ENCODE results near the gene RAD9A. TPM values are rescaled to one million over a fixed set of nuclear protein-coding genes. Genes with fewer than 3 reads are reported as not detected.

Gene RAD9A
- total RNA-seq, 2 donors from 2014 or later, result 22.6 to 49.4 TPM

GRCh38 chr11:67405196-67405567 is 13.4 kb downstream of the RAD9A start:
- intact Hi-C loops (cut with DNase I), result no loop called here
- H3K4me1 ChIP-seq, result peaks cover 19% of the 10 kb centered on the region
- no peak for TF ChIP-seq CTCF (IDR thresholded peaks at IDR 0.05)
- no peak for TF ChIP-seq POLR2A (IDR thresholded peaks at IDR 0.05)
- H3K9me3 ChIP-seq, result no peaks in the 10 kb centered on the region
- DNase-seq (no peak), ATAC-seq (no peak)
- H3K27me3 ChIP-seq, result no peaks in the 10 kb centered on the region
- no peak overlapping the region for H3K4me3 ChIP-seq
- WGBS, 2 donors, result 85% methylated on average over 6 of the region's 6 CpGs; no CpG with 5 or more reads in 1 of the 2 donors
- H3K36me3 ChIP-seq (replicated peaks in 1 of 2; ENCODE audit: insufficient read depth in 1 of 2, low read depth in 2 of 2), result no peaks in the 10 kb centered on the region
- H3K27ac ChIP-seq, result no peak overlapping the region

- 42 to 80% methylated on average over 1 to 6 of the region's 9 CpGs for WGBS, 2 donors
- Histone ChIP-seq H3K9me3 (no peaks in the 10 kb centered on the region), H3K27ac (no peak overlapping the region), H3K4me1 (peaks cover 18% of the 10 kb centered on the region), H3K36me3 (replicated peaks in 1 of 2; ENCODE audit: insufficient read depth in 1 of 2, low read depth in 2 of 2) (no peaks in the 10 kb centered on the region), H3K27me3 (no peaks in the 10 kb centered on the region), H3K4me3 (no peak overlapping the region)
- ATAC-seq (no peak), DNase-seq (no peak)
- intact Hi-C loops (cut with DNase I), result no loop called here
- TF ChIP-seq POLR2A (IDR thresholded peaks at IDR 0.05) (no peak), CTCF (IDR thresholded peaks at IDR 0.05) (no peak)
These were observed 14.0 kb downstream of the RAD9A start for GRCh38 chr11:67405688-67406339.

- H3K4me1 ChIP-seq, result peaks cover 14% of the 10 kb centered on the region
- intact Hi-C loops (cut with DNase I), result no loop called here
- no peaks in the 10 kb centered on the region for H3K9me3 ChIP-seq
- TF ChIP-seq CTCF (IDR thresholded peaks at IDR 0.05) (no peak), POLR2A (IDR thresholded peaks at IDR 0.05) (no peak)
- H3K36me3 ChIP-seq (replicated peaks in 1 of 2; ENCODE audit: insufficient read depth in 1 of 2, low read depth in 2 of 2), result no peaks in the 10 kb centered on the region
- no peaks in the 10 kb centered on the region for H3K27me3 ChIP-seq
- ATAC-seq, result no peak
- no peak overlapping the region for H3K4me3 ChIP-seq
- no peak for DNase-seq
- no peak overlapping the region for H3K27ac ChIP-seq
- 72 to 85% methylated on average over 5 to 16 of the region's 18 CpGs for WGBS, 2 donors
These were observed 14.7 kb downstream of the RAD9A start for GRCh38 chr11:67406420-67406968.

GRCh38 chr11:67406969-67407687 is 15.3 kb downstream of the RAD9A start:
- Histone ChIP-seq H3K27me3 (no peaks in the 10 kb centered on the region), H3K27ac (no peak overlapping the region), H3K9me3 (no peaks in the 10 kb centered on the region), H3K36me3 (replicated peaks in 1 of 2; ENCODE audit: insufficient read depth in 1 of 2, low read depth in 2 of 2) (no peaks in the 10 kb centered on the region), H3K4me1 (peaks cover 12% of the 10 kb centered on the region), H3K4me3 (no peak overlapping the region)
- TF ChIP-seq POLR2A (IDR thresholded peaks at IDR 0.05) (no peak), CTCF (IDR thresholded peaks at IDR 0.05) (no peak)
- intact Hi-C loops (cut with DNase I), result no loop called here
- DNase-seq (no peak), ATAC-seq (no peak)
- 19 to 37% methylated on average over 10 to 12 of the region's 12 CpGs for WGBS, 2 donors

Measured in body of pancreas (tissue), 4 donors.